NCI-H2171 (cell line): ENCODE measurements around the gene MLLT10.
"Not testable (repeated sequence)": the region's sequence is repeated elsewhere in the genome, so short reads cannot be mapped to it uniquely, and the experiment has no call there.

Experiments used
- DNase-seq: peaks from one replicate; lab custom pipeline; 2025; lab: John Stamatoyannopoulos, UW

Gene MLLT10

DNA sequence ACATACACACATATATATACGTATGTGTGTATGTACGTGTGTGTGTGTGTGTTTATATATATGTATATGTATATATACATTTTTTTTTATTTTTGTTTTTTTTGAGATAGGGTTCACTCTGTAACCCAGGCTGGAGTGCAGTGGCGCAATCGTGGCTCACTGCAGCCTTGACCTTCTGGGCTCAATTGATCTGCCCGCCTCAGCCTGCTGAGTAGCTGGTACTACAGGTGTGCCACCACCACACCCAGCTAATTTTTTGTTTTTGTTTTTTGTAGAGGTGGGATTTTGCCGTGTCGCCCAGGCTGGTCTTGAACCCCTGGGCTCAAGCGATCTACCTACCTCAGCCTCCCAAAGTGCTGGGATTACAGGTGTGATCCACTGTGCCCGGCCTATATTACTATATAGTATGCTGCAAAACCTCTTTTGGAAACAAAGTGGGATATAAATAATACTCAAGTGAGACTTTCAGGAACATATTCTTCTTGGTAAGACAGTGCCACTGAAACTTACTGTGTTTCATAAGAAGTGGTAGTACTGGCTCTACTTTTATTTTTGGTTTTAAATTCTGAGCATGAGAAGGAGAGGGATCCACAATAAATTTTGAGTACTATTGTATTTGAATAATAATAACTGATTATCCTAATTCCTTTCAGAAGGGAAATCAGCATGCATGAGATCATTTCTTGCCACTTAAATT is 51.0 kb downstream of the MLLT10 start:
- no peak for DNase-seq

DNA sequence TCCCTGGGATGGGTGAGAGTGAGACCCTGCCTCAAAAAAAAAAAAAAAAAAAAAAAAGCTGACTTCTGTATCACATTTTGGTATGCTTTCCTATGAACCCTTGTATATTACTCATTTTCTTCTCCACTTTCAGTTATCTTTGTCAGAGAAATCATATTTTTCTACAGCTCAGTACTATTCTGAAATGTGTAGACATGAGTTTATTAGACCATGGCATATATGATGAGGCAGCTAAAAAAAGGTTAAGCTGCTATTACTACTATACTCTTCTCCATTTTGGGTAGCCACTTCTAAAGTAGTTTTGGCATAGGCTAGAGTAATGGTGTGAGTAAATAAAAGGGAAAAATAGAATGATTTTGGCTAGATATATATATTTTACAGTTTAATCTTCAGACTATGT is 53.4 kb downstream of the MLLT10 start:
- DNase-seq: no peak

DNA sequence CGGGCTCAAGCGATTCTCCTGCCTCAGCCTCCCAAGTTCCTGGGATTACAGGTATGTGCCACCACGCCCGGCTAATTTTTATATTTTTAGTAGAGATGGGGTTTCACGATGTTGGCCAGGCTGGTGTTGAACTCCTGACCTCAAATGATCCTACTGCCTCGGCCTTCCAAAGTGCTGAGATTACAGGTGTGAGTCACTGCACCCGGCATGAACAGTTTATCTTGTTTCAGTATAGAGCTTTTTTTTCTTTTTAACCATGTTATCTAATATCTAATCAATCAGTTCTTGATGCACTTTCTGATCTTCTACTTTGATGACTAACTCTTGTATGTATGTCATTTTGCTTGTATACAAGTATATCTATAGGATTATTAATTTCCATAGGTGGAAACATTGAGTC is 54.1 kb downstream of the MLLT10 start:
- DNase-seq: not testable (repeated sequence)

DNA sequence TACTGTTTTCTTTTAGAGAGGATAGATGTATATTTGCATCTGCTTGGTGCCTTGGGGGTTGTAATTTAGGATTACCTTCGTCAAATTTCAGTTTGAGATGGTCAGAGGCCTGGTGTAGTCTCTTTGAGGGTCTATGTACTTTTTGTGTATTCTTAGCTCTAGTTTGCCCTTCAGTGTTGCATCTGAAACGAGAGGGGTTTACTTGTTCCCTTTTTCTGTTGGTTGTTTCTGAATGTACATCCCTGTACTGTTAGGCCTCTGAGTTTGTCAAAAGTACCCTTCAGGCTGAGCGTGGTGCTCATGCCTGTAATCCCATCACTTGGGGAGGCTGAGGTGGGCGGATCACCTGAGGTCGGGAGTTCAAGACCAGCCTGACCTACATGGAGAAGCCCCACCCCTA is 60.0 kb downstream of the MLLT10 start:
- no peak for DNase-seq

DNA sequence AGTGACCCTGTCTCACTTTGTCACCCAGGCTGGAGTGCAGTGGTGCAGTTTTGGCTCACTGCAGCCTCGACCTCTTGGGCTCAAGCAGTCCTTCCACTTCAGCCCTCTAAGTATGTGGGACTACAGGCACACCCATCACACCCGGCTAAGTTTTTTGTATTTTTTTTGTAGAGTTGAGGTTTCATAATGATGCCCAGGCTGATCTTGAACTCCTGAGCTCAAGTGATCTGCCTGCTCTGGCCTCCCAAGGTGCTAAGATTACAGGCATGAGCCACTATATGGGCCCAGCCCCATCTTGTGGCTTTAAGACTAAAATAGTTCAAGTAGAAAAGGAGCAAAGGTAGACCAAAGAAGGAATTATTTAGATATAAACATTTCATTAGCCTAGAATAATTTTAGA is 65.5 kb downstream of the MLLT10 start:
- no peak for DNase-seq

- no peak for DNase-seq
These were observed 66.9 kb downstream of the MLLT10 start for GRCh38 chr10:21600804-21601433.

DNA sequence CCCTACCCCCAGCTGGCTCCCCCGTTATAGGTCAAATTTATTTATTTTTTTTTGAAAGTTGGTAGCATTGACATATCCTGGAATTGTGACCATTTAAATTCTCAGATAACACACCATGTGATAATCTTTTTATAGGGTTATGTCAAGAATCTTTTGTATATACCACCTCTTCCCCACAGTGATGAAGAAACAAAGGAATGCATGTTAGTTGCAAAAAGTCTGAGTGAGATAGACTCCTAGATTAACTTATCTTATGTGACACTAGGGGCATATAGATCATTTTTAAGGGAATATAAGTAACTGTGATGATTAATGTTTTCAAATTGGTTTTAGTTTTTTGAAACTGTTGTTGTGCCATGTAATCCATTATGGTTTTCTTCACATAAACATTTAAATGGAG is 68.3 kb downstream of the MLLT10 start:
- no peak for DNase-seq

- DNase-seq: no peak
These were observed 69.7 kb downstream of the MLLT10 start for GRCh38 chr10:21603721-21604120.

- DNase-seq: no peak
These were observed 70.6 kb downstream of the MLLT10 start for GRCh38 chr10:21604651-21605050.

DNA sequence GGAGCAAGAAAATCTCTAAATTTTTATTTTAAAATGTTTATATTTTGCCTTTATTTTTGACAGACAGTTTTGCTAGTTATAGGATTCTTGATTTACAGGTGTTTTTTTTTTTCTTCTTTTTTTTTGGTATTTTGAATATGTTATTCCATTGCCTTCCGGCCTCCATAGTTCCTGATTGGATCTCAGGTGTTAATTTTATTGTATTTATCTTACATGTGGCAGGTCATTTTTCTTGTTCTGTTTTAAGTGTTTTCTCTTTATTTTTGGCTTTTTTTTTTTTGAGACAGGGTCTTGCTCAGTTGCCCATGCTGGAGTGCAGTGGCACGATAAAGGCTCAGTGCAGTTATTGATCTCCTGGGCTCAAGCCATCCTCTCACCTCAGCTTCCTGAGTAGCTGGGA is 73.9 kb downstream of the MLLT10 start:
- DNase-seq: no peak

DNA sequence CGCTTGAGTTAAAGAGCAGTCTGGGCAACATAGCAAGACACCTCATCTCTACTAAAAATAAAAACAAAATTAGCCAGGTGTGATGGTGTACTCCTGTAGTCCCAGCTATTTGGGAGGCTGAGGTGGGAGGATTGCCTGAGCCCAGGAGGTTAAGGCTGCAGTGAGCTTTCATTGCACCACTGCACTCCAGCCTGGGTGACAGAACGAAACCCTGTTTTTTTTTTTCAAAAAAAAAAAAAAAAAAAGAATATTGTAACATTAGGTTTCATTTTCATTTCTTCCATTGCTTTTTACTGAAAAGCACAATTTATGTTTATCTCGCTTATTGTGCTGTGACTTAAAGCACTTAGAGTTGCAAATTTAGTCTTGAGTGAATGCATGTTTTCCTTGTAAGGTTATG is 80.0 kb downstream of the MLLT10 start:
- DNase-seq: no peak

DNA sequence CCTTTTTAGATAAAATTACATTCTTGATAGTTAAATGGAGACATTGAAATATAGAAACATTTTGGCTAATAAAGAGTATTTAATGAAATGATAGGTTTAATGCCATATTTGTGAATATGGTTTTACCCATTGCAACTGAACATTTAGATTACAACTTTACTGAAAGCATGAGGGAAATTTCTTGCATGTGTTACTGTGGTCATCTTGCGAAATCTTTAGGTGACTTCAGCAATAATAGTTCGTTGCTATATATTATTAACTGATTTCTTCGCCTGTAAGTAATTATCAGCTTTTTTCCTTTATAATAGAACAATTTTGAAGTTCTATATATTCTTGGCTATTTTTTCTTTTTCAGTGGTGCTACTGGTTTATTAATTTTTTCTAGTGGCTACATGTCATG is 83.2 kb downstream of the MLLT10 start:
- no peak for DNase-seq

- no peak for DNase-seq
These were observed 89.3 kb downstream of the MLLT10 start for GRCh38 chr10:21623291-21623690.

GRCh38 chr10:21624421-21624820 is 90.4 kb downstream of the MLLT10 start:
- DNase-seq: not testable (repeated sequence)

GRCh38 chr10:21624951-21625350 is 90.9 kb downstream of the MLLT10 start:
- no peak for DNase-seq

DNA sequence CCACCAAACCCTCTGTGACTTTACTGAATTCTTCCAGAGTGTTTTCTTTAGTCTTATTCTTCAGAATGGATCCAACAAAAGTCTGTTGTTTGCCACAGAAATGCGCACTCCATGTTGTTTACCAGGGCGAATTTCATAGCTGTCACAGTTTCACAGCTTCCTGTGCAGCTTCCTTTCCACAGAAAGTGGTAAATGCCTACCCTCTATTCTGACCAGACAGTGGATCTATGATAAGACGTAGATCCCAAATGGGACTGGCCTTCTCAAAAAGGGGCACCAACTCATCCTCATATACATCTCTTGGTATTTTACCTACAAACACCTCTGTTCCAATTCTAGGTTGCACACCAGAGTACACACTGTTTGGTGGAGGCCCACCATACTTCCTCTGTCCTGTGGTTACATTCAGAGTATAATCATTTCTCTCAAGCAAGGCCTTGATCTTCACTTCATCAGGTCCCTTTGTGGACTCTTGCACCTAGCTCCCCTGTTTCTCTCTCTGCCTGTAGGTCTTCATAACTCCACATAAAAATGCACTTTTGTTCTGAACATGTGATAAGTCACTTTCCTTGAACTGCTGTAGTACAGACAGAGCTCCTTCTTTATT is 91.7 kb downstream of the MLLT10 start:
- no peak for DNase-seq

GRCh38 chr10:21626457-21627161 is 92.6 kb downstream of the MLLT10 start:
- DNase-seq: no peak

GRCh38 chr10:21627331-21627730 is 93.3 kb downstream of the MLLT10 start:
- no peak for DNase-seq

- DNase-seq: no peak
These were observed 94.0 kb downstream of the MLLT10 start for GRCh38 chr10:21628023-21628422.

GRCh38 chr10:21628645-21629044 is 94.6 kb downstream of the MLLT10 start:
- not testable (repeated sequence) for DNase-seq

GRCh38 chr10:21634599-21635365 is 100.8 kb downstream of the MLLT10 start:
- no peak for DNase-seq

DNA sequence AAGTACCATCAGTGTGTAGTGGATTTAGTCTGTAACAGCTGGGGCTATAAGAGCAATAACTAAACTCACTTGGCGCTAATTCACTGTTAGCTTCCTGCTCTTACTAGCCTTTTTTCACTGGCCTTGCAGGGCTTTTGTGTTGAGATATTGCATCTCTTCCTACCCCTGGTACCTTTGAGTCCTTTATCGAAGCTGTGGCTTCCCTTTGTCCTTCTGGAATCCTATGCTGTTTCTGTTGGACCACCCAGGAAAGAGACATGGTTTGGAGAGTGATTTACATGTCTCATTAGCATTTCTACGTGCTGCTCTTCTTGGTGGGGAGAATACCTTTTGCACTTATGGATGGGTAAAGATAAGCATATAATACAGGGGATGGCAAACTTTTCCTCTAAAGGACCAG is 103.8 kb downstream of the MLLT10 start:
- DNase-seq: no peak
